ENCODE measurements around the gene ANXA9.

DNA sequence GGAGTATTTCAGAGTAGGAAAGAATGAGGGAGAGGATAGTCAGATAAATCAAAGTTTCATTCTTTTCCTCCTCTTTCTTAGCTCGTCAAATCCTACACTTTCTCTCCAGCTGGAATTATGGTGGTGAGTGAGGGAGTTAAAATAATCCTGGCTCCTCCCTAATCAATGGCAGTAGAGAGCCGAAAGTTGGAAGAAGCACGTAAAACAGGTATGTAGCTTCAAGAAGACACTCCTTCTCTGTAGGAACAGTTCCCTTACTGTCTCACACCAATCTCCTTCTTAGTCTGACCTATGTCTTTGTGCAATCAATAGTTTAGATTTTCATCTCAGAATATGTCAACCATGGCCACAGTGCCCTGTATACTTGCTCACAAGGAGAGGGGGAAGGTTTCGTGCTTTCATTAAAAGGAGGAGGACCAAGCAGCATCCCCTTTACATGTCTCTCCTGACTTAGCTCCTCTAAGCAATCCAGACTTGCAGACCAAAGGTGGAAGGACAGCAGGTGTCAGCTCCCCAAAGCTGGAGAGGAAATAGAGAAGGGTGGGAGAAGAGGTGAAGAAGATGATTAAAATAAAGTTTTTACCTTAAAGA is 23.7 kb downstream of the ANXA9 start:
- TF ChIP-seq POLR2A (IDR thresholded peaks at IDR 0.05) = no peak
- TF ChIP-seq, protein P1, sequence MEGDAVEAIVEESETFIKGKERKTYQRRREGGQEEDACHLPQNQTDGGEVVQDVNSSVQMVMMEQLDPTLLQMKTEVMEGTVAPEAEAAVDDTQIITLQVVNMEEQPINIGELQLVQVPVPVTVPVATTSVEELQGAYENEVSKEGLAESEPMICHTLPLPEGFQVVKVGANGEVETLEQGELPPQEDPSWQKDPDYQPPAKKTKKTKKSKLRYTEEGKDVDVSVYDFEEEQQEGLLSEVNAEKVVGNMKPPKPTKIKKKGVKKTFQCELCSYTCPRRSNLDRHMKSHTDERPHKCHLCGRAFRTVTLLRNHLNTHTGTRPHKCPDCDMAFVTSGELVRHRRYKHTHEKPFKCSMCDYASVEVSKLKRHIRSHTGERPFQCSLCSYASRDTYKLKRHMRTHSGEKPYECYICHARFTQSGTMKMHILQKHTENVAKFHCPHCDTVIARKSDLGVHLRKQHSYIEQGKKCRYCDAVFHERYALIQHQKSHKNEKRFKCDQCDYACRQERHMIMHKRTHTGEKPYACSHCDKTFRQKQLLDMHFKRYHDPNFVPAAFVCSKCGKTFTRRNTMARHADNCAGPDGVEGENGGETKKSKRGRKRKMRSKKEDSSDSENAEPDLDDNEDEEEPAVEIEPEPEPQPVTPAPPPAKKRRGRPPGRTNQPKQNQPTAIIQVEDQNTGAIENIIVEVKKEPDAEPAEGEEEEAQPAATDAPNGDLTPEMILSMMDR (IDR thresholded peaks at IDR 0.05) = no peak
